ENCODE results near the gene PCDHAC1.

- TF ChIP-seq CTCF (IDR thresholded peaks at IDR 0.05) (no peak), POLR2AphosphoS5 (IDR thresholded peaks at IDR 0.05) (no peak)
Measured at GRCh38 chr5:140965905-140966292, 39.8 kb downstream of the PCDHAC1 start.

All from prostate gland (tissue), 2 donors.